HL-60 (cell line): ENCODE data around the gene STX8.

Source experiments
- CTCF ChIP-seq: IDR thresholded peaks from one replicate; pipeline ENCODE4 v1.5.1; 2011; ENCODE audit warnings: low read length, control low read depth, inconsistent platforms; ENCODE audit not compliant: insufficient read depth
- GABPA ChIP-seq: IDR thresholded peaks from 2 replicates; pipeline ENCODE4 v1.6.1; 2012; ENCODE audit warnings: low read depth
- POLR2AphosphoS5 ChIP-seq: IDR thresholded peaks from 2 replicates; pipeline ENCODE4 v1.6.1; 2012; ENCODE audit warnings: low read depth
- SPI1 ChIP-seq: IDR thresholded peaks from 2 replicates; pipeline ENCODE4 v1.6.1; 2012; ENCODE audit warnings: low read depth, mild to moderate bottlenecking, borderline replicate concordance
- TF ChIP-seq, protein P1 (sequence below): IDR thresholded peaks from 2 replicates; pipeline ENCODE4 v1.6.1; 2012; ENCODE audit warnings: low read depth; ENCODE audit not compliant: insufficient replicate concordance

GRCh38 chr17:9226130-9226793, 349.4 kb downstream of the STX8 start:
- TF ChIP-seq POLR2AphosphoS5 (no peak), CTCF (no peak), GABPA (no peak), SPI1 (no peak)
- TF ChIP-seq, protein P1, sequence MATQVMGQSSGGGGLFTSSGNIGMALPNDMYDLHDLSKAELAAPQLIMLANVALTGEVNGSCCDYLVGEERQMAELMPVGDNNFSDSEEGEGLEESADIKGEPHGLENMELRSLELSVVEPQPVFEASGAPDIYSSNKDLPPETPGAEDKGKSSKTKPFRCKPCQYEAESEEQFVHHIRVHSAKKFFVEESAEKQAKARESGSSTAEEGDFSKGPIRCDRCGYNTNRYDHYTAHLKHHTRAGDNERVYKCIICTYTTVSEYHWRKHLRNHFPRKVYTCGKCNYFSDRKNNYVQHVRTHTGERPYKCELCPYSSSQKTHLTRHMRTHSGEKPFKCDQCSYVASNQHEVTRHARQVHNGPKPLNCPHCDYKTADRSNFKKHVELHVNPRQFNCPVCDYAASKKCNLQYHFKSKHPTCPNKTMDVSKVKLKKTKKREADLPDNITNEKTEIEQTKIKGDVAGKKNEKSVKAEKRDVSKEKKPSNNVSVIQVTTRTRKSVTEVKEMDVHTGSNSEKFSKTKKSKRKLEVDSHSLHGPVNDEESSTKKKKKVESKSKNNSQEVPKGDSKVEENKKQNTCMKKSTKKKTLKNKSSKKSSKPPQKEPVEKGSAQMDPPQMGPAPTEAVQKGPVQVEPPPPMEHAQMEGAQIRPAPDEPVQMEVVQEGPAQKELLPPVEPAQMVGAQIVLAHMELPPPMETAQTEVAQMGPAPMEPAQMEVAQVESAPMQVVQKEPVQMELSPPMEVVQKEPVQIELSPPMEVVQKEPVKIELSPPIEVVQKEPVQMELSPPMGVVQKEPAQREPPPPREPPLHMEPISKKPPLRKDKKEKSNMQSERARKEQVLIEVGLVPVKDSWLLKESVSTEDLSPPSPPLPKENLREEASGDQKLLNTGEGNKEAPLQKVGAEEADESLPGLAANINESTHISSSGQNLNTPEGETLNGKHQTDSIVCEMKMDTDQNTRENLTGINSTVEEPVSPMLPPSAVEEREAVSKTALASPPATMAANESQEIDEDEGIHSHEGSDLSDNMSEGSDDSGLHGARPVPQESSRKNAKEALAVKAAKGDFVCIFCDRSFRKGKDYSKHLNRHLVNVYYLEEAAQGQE: no peak
